Vagina (tissue), 2 donors: Measurements from ENCODE around the gene DOCK8. TPM values are rescaled to one million over a fixed set of nuclear protein-coding genes. Genes with fewer than 3 reads are reported as not detected.

ENCODE experiments used
- DNase-seq, 2 donors: peaks; one replicate each; pipeline ENCODE4 v3.0.0-alpha.2; 2017; ENCODE audit errors: extremely low spot score in 2 of 2
- H3K27ac ChIP-seq: fragments of 200-600 bp; sonication (generic); one replicate; pipeline ENCODE4 v1.5.1; 2019
- H3K27me3 ChIP-seq: fragments of 200-600 bp; sonication (generic); one replicate; pipeline ENCODE4 v1.5.1; 2019
- H3K36me3 ChIP-seq, 2 donors: fragments of 200-600 bp; sonication (generic); one replicate each; pipeline ENCODE4 v1.5.1; 2017 to 2019
- H3K4me1 ChIP-seq: fragments of 200-600 bp; sonication (generic); one replicate; pipeline ENCODE4 v1.5.1; 2019
- H3K4me3 ChIP-seq, 2 donors: fragments of 200-600 bp; sonication (generic); 1 replicate in 1 of 2; 2 replicates in 1 of 2; pipeline ENCODE4 v1.5.1; 2016 to 2019
- H3K9me3 ChIP-seq: fragments of 200-600 bp; sonication (generic); one replicate; pipeline ENCODE4 v1.5.1; 2019
- CTCF ChIP-seq, 3 experiments: fragments of 450-650 bp in 2 of 3; fragments of 200-600 bp in 1 of 3; sonication (generic) in 1 of 3; IDR thresholded peaks; one replicate each; pipeline ENCODE4 v1.5.1; 2017 to 2019; ENCODE audit warnings: antibody characterized with exemption in 3 of 3, mild to moderate bottlenecking in 2 of 3, moderate library complexity in 2 of 3
- POLR2A ChIP-seq, 2 donors: fragments of 450-650 bp; IDR thresholded peaks; one replicate each; pipeline ENCODE4 v1.6.1; 2017; ENCODE audit warnings: antibody characterized with exemption in 2 of 2, mild to moderate bottlenecking in 2 of 2, moderate library complexity in 2 of 2
- POLR2AphosphoS5 ChIP-seq, 2 donors: sonication (generic); formaldehyde crosslinking; IDR thresholded peaks; one replicate each; pipeline ENCODE4 v1.9.0; 2017; ENCODE audit warnings: antibody characterized with exemption in 2 of 2, mild to moderate bottlenecking in 2 of 2, low read depth in 1 of 2; ENCODE audit not compliant: insufficient read depth in 1 of 2
- intact Hi-C: fragments of 100-400 bp; cut with DNase I; formaldehyde crosslinking; loops from one replicate; pipeline ENCODE4 v1.15.1; 2023
- total RNA-seq: library from RNA; depleted of rRNA; stranded (reverse); fragments of >200 nt; gene quantifications from one replicate; pipeline ENCODE4 v1.2.3, GENCODE V29; 2016

The DOCK8 gene
- total RNA-seq, 1 donor from 2014 or later = 18.4 TPM

- no peaks in the 10 kb centered on the region for H3K36me3 ChIP-seq
- no peak overlapping the region for H3K27ac ChIP-seq
Observed at GRCh38 chr9:264231-264630, 49.6 kb downstream of the DOCK8 start.

GRCh38 chr9:265209-265870 lies 50.7 kb downstream of the DOCK8 start:
- intact Hi-C loops = no loop called here
- TF ChIP-seq CTCF (IDR thresholded peaks at IDR 0.05) (no peak), POLR2AphosphoS5 (IDR thresholded peaks at IDR 0.05; ENCODE audit: insufficient read depth in 1 of 2, low read depth in 1 of 2) (no peak), POLR2A (IDR thresholded peaks at IDR 0.05) (no peak)

More at GRCh38 chr9:264231-264630, 49.6 kb downstream of the DOCK8 start:
- intact Hi-C loops = no loop called here
- Histone ChIP-seq H3K4me3 (no peak overlapping the region), H3K27me3 (no peaks in the 10 kb centered on the region), H3K9me3 (no peaks in the 10 kb centered on the region), H3K4me1 (no peaks in the 10 kb centered on the region)
- no peak for DNase-seq
- TF ChIP-seq POLR2A (IDR thresholded peaks at IDR 0.05) (no peak), CTCF (IDR thresholded peaks at IDR 0.05) (no peak), POLR2AphosphoS5 (IDR thresholded peaks at IDR 0.05; ENCODE audit: insufficient read depth in 1 of 2, low read depth in 1 of 2) (no peak)

GRCh38 chr9:266228-266627 lies 51.6 kb downstream of the DOCK8 start:
- Histone ChIP-seq H3K9me3 (no peaks in the 10 kb centered on the region), H3K27ac (no peak overlapping the region), H3K4me1 (no peaks in the 10 kb centered on the region), H3K4me3 (no peak overlapping the region), H3K27me3 (no peaks in the 10 kb centered on the region), H3K36me3 (no peaks in the 10 kb centered on the region)
- intact Hi-C loops = no loop called here
- no peak for DNase-seq
- TF ChIP-seq POLR2AphosphoS5 (IDR thresholded peaks at IDR 0.05; ENCODE audit: insufficient read depth in 1 of 2, low read depth in 1 of 2) = no peak
- no peak for TF ChIP-seq POLR2A (IDR thresholded peaks at IDR 0.05)
- no peak for TF ChIP-seq CTCF (IDR thresholded peaks at IDR 0.05)

More at GRCh38 chr9:265209-265870, 50.7 kb downstream of the DOCK8 start:
- DNase-seq = no peak
- H3K4me3 ChIP-seq = no peak overlapping the region
- no peaks in the 10 kb centered on the region for H3K36me3 ChIP-seq
- H3K4me1 ChIP-seq = no peaks in the 10 kb centered on the region
- no peak overlapping the region for H3K27ac ChIP-seq
- no peaks in the 10 kb centered on the region for H3K9me3 ChIP-seq
- no peaks in the 10 kb centered on the region for H3K27me3 ChIP-seq

- Histone ChIP-seq H3K27me3 (no peaks in the 10 kb centered on the region), H3K9me3 (no peaks in the 10 kb centered on the region), H3K36me3 (no peaks in the 10 kb centered on the region), H3K27ac (no peak overlapping the region), H3K4me3 (no peak overlapping the region), H3K4me1 (no peaks in the 10 kb centered on the region)
- intact Hi-C loops = no loop called here
- TF ChIP-seq CTCF (IDR thresholded peaks at IDR 0.05) = no peak
- no peak for TF ChIP-seq POLR2A (IDR thresholded peaks at IDR 0.05)
- no peak for TF ChIP-seq POLR2AphosphoS5 (IDR thresholded peaks at IDR 0.05; ENCODE audit: insufficient read depth in 1 of 2, low read depth in 1 of 2)
- no peak for DNase-seq
Observed at GRCh38 chr9:268616-269015, 54.0 kb downstream of the DOCK8 start.

- no peak overlapping the region for H3K4me3 ChIP-seq
- H3K27ac ChIP-seq = no peak overlapping the region
- H3K4me1 ChIP-seq = no peaks in the 10 kb centered on the region
- H3K9me3 ChIP-seq = no peaks in the 10 kb centered on the region
- no peaks in the 10 kb centered on the region for H3K36me3 ChIP-seq
- H3K27me3 ChIP-seq = no peaks in the 10 kb centered on the region
- TF ChIP-seq POLR2A (IDR thresholded peaks at IDR 0.05) (no peak), CTCF (IDR thresholded peaks at IDR 0.05) (no peak), POLR2AphosphoS5 (IDR thresholded peaks at IDR 0.05; ENCODE audit: insufficient read depth in 1 of 2, low read depth in 1 of 2) (no peak)
- no peak for DNase-seq
- intact Hi-C loops = no loop called here
Observed at GRCh38 chr9:269081-269711, 54.5 kb downstream of the DOCK8 start.
